ENCODE data around the gene MYB.

The MYB gene

DNA sequence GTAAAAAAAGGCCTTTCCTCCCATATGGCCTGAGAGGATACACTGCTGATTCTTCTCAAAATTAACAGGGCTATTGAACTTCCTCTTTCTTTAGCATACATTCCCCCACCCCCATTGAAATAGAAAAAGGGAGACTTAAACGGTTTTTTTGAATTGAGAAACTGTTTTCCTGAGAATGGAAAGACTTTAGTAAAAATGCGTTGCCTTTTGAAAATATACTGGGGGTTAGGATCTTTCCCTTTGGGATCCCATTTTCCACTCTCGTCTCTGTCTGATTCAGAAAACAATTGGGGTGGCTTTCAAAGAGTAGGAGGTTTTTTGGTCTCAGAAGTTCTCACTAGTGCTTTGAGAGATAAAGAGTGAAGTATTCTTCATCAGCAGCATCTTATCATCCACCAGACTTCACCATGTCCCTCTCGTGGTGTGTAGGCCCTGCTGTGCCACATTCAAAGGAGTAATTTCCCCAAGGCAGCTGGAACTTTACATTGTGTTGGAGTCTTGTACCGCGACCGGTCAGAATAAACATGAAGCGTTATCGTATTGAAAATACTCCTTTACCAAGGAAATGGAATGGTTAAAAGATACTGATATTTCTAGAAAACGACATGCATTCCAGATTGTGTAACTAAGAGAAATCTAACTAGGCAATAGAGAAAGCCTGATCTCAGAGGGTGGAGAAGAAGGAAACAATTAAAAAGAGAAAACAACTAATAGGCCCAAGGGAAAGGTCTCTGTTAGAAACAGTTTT is 10.6 kb downstream of the MYB start:
- H3K27me3 Mint-ChIP-seq, result peaks cover 21% of the 10 kb centered on the region
- H3K36me3 Mint-ChIP-seq, result peaks cover 50% of the 10 kb centered on the region
- H3K27ac Mint-ChIP-seq, result no peak overlapping the region
- no peaks in the 10 kb centered on the region for H3K9me3 Mint-ChIP-seq
- no peak overlapping the region for H3K4me3 Mint-ChIP-seq
- ATAC-seq, result no peak
- H3K4me1 Mint-ChIP-seq, result peaks cover 5% of the 10 kb centered on the region

GRCh38 chr6:135192256-135193174 is 11.4 kb downstream of the MYB start:
- Mint-ChIP-seq H3K36me3 (peaks cover 59% of the 10 kb centered on the region), H3K27ac (no peak overlapping the region)

DNA sequence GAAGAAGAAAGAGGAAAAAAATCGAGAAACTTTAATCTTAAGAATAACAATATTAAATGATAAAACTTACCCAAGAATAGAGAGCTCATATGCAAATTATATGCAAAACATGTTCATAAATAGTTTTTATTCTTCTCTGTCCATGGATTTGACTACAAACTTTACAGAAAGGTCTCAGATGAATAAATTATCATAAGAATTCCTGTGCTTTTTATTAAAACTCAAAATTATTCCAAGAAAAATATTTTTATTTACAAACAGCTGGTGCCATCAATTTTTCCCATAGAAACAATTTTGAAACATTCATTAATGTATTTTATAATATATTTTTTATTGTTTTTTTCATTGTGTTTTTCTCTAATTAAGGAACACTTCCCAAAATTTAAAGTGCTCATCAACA is 12.1 kb downstream of the MYB start:
- Mint-ChIP-seq H3K27ac (no peak overlapping the region), H3K27me3 (peaks cover 21% of the 10 kb centered on the region), H3K4me3 (no peak overlapping the region), H3K9me3 (no peaks in the 10 kb centered on the region), H3K36me3 (peaks cover 60% of the 10 kb centered on the region), H3K4me1 (peaks cover 13% of the 10 kb centered on the region)
- no peak for ATAC-seq

More at GRCh38 chr6:135192256-135193174, 11.4 kb downstream of the MYB start:
- H3K9me3 Mint-ChIP-seq, result no peaks in the 10 kb centered on the region
- H3K4me3 Mint-ChIP-seq, result no peak overlapping the region
- ATAC-seq, result no peak
- peaks cover 11% of the 10 kb centered on the region for H3K4me1 Mint-ChIP-seq
- peaks cover 21% of the 10 kb centered on the region for H3K27me3 Mint-ChIP-seq

DNA sequence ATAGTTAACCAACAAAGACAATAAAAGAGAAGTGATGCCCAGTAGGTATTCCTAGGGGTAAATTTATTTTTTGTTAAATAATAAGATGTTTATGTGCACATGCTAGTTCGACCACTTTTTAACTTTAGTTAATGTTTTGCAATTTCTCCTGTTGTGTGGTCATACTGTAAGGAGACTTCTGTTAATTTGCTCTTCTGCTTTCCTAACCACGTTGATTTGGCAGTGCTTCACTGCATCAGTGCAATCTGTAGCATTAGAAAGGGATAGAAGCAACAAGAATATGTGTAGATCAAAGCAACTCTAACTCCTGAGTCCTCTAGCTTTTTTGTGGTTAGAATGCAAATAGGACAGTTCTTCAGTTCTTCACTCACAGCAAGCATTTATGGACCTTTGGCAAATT is 13.9 kb downstream of the MYB start:
- peaks cover 45% of the 10 kb centered on the region for H3K36me3 Mint-ChIP-seq
- H3K27ac Mint-ChIP-seq, result no peak overlapping the region
- ATAC-seq, result no peak
- peaks cover 3% of the 10 kb centered on the region for H3K27me3 Mint-ChIP-seq
- no peak overlapping the region for H3K4me3 Mint-ChIP-seq
- H3K9me3 Mint-ChIP-seq, result no peaks in the 10 kb centered on the region
- H3K4me1 Mint-ChIP-seq, result peaks cover 13% of the 10 kb centered on the region

- H3K27ac Mint-ChIP-seq, result no peak overlapping the region
- no peak for ATAC-seq
- H3K27me3 Mint-ChIP-seq, result no peaks in the 10 kb centered on the region
- H3K4me3 Mint-ChIP-seq, result no peak overlapping the region
- H3K9me3 Mint-ChIP-seq, result no peaks in the 10 kb centered on the region
- peaks cover 42% of the 10 kb centered on the region for H3K36me3 Mint-ChIP-seq
- peaks cover 13% of the 10 kb centered on the region for H3K4me1 Mint-ChIP-seq
Observed at GRCh38 chr6:135195522-135195921, 14.4 kb downstream of the MYB start.

- Mint-ChIP-seq H3K27ac (no peak overlapping the region), H3K4me3 (no peak overlapping the region)
- ATAC-seq, result no peak
Observed at GRCh38 chr6:135196739-135197510, 15.8 kb downstream of the MYB start.

GRCh38 chr6:135202836-135203235 is 21.7 kb downstream of the MYB start:
- no peaks in the 10 kb centered on the region for H3K27me3 Mint-ChIP-seq

More at GRCh38 chr6:135196739-135197510, 15.8 kb downstream of the MYB start:
- Mint-ChIP-seq H3K36me3 (peaks cover 39% of the 10 kb centered on the region), H3K4me1 (peaks cover 9% of the 10 kb centered on the region), H3K9me3 (no peaks in the 10 kb centered on the region), H3K27me3 (no peaks in the 10 kb centered on the region)

GRCh38 chr6:135204951-135205350 is 23.8 kb downstream of the MYB start:
- Mint-ChIP-seq H3K4me1 (no peaks in the 10 kb centered on the region), H3K9me3 (no peaks in the 10 kb centered on the region), H3K4me3 (no peak overlapping the region), H3K27ac (no peak overlapping the region), H3K36me3 (no peaks in the 10 kb centered on the region), H3K27me3 (no peaks in the 10 kb centered on the region)
- no peak for ATAC-seq

More at GRCh38 chr6:135202836-135203235, 21.7 kb downstream of the MYB start:
- ATAC-seq, result no peak
- Mint-ChIP-seq H3K4me1 (no peaks in the 10 kb centered on the region), H3K36me3 (no peaks in the 10 kb centered on the region), H3K4me3 (no peak overlapping the region), H3K27ac (no peak overlapping the region), H3K9me3 (no peaks in the 10 kb centered on the region)

- H3K4me1 Mint-ChIP-seq, result no peaks in the 10 kb centered on the region
- no peaks in the 10 kb centered on the region for H3K9me3 Mint-ChIP-seq
- H3K4me3 Mint-ChIP-seq, result no peak overlapping the region
- no peak for ATAC-seq
- no peak overlapping the region for H3K27ac Mint-ChIP-seq
- no peaks in the 10 kb centered on the region for H3K36me3 Mint-ChIP-seq
- H3K27me3 Mint-ChIP-seq, result no peaks in the 10 kb centered on the region
Observed at GRCh38 chr6:135209803-135210202, 28.7 kb downstream of the MYB start.

DNA sequence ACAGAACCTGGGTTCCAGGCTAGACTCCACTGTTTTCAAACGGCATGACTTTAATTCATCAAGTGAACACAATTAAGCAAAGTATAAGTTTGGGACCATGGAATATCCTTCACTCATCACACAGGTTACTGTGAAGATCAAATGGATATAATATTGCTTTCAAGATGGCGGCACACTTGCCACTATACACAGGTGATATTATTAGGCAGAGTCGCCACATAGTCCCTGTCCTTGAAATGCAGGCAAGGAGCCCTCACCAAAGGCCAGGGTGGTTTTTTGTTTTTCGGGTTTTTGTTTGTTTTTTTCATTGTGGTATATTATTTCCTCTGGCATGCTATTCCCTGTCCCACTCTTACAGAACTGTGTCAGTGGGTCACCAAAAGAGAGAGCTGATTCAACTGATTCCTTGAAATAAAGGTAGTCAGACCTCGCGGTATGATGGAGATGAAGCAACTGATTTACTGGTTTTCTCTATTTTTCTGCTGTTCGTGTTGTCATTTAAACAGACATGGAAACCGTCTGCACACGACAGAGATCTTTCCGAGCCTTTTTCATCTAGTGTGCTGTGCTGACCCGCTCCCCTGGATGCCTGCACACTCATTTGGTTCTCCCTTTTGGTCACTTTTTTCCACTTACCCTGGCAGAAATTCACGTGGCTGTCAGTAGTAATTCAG is 29.7 kb downstream of the MYB start:
- Mint-ChIP-seq H3K9me3 (no peaks in the 10 kb centered on the region), H3K36me3 (no peaks in the 10 kb centered on the region), H3K27ac (no peak overlapping the region), H3K4me1 (no peaks in the 10 kb centered on the region), H3K4me3 (no peak overlapping the region), H3K27me3 (no peaks in the 10 kb centered on the region)
- ATAC-seq, result no peak

DNA sequence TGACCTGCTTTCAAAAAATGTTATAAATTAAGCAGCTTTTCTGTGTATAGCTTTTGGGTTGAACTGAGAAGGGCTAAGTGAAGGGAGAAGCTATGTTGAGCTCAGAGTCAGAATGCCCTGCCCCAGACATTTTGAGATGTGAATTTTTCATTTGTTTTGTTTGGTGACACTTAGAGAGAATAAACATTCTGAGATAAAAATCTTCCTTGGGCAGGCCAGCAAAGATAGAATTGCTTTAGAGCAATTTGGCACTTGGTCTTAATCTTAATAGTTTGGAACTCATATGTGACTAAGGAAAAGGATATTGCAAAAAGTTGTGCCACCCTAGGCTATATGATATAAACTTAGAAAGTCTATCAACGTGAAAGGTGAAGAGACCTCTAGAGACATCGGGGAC is 30.2 kb downstream of the MYB start:
- Mint-ChIP-seq H3K4me3 (no peak overlapping the region), H3K9me3 (no peaks in the 10 kb centered on the region), H3K27me3 (no peaks in the 10 kb centered on the region), H3K36me3 (no peaks in the 10 kb centered on the region), H3K27ac (no peak overlapping the region), H3K4me1 (no peaks in the 10 kb centered on the region)
- no peak for ATAC-seq

DNA sequence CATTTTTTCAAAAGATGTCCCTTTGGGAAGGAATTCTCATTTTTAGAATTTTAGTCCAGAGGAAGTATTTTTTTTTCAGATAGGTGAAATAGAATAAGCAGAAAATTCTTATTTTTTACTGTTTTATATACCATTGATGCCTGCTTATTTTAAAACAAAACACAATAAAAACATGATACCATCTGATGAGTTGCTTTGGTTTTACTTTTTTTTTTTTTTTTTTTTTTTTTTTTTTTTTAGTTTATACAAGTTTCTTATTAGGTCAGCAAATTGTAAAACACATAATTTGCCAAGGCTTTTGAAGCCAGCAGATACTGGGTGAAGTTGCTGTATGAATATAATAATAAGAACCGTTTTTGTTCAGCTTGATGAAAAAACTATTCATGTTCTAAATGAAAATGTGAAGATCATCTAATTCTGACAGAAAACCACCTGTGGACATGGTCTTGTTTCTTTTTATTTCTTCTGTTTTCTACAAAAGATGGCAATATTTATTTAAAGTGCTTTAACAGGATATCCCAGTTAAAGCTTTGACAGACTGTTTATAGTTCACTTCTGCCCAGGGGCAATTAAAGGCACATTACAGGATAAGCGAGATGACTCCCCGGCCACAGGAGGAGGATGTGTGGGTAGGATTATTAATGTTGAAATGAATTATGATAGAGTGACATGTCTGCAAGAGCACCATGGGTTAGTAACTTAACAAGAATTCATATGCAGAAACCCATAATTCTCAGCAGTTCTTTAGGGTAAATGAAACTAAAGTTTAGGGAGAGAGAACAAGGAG is 31.1 kb downstream of the MYB start:
- H3K27ac Mint-ChIP-seq, result no peak overlapping the region
- ATAC-seq, result no peak
- no peaks in the 10 kb centered on the region for H3K9me3 Mint-ChIP-seq
- no peak overlapping the region for H3K4me3 Mint-ChIP-seq
- H3K27me3 Mint-ChIP-seq, result no peaks in the 10 kb centered on the region
- no peaks in the 10 kb centered on the region for H3K4me1 Mint-ChIP-seq
- H3K36me3 Mint-ChIP-seq, result peaks cover 7% of the 10 kb centered on the region

GRCh38 chr6:135212935-135213334 is 31.8 kb downstream of the MYB start:
- H3K27me3 Mint-ChIP-seq, result no peaks in the 10 kb centered on the region
- no peak for ATAC-seq
- no peak overlapping the region for H3K4me3 Mint-ChIP-seq
- no peaks in the 10 kb centered on the region for H3K4me1 Mint-ChIP-seq
- H3K9me3 Mint-ChIP-seq, result no peaks in the 10 kb centered on the region
- peaks cover 7% of the 10 kb centered on the region for H3K36me3 Mint-ChIP-seq
- no peak overlapping the region for H3K27ac Mint-ChIP-seq

DNA sequence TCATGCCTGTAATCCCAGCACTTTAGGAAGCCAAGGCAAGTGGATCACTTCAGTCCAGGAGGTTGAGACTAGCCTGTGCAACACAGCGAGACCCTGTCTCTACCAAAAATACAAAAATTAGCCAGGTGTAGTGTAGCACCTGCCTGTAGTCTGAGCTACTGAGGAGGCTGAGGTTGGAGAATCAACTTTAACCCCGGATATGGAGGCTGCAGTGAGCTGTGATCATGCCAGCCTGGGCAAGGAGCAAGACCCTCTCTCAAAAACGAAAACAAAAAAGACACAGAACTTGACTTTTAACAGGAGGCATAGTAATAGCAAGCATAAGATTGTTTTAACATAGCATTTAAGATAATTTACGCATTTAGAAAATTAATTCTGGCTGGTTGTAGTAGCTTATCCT is 32.5 kb downstream of the MYB start:
- H3K4me3 Mint-ChIP-seq, result no peak overlapping the region

More for the DNA sequence above, 32.5 kb downstream of the MYB start:
- Mint-ChIP-seq H3K4me1 (no peaks in the 10 kb centered on the region), H3K27ac (no peak overlapping the region), H3K9me3 (no peaks in the 10 kb centered on the region), H3K27me3 (no peaks in the 10 kb centered on the region), H3K36me3 (peaks cover 7% of the 10 kb centered on the region)
- peak; percentile 28 for ATAC-seq
